Right kidney (tissue), 9 donors: ENCODE data around the gene CFAP210.

Source experiments
- DNase-seq: peaks from one replicate; pipeline ENCODE4 v3.0.0-alpha.2; 2016
- long read RNA-seq, 8 donors: transcript quantifications; one replicate each; lab custom pipeline, GENCODE V29; 2026

Gene CFAP210, protein sequence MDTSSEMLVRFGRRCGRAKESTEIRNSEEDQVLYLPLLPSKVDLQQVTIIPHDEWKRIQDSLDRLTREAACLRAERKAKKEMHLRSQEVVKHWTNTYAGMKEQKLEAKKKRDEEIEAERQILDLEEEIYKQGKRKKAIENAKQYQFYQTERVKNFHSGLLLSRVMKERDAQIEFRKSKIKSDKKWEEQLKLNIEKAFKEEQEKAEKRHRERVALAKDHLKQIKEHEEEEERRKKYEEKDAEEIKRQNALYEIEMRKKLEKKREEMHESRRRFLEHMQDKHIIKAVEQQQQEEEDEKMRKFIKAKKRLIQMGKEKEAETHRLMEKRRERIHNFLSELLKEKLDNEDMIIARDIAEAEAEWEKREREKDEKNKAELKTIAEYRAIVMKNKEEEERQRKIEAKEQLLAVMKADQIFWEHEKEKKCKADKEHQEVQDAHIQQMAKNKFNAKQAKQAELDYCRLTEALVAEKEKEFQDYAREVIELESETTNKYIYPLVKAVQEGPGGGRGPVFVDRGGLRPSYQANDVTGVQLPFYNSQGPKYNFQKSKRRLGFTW
- long read RNA-seq, donor 1 = 0 reads
- long read RNA-seq, donor 2 = 0 reads
- long read RNA-seq, donor 3, partial matches to known transcripts = 6 of 6 reads
- long read RNA-seq, donor 3, other reads (novel, unspliced or antisense) = 0 of 6 reads
- long read RNA-seq, donor 4 = 0 reads
- long read RNA-seq, donor 5 = 0 reads
- long read RNA-seq, donor 6, partial matches to known transcripts = 10 of 10 reads
- long read RNA-seq, donor 6, other reads (novel, unspliced or antisense) = 0 of 10 reads
- long read RNA-seq, donor 7 = 0 reads
- long read RNA-seq, donor 8 = 0 reads

DNA sequence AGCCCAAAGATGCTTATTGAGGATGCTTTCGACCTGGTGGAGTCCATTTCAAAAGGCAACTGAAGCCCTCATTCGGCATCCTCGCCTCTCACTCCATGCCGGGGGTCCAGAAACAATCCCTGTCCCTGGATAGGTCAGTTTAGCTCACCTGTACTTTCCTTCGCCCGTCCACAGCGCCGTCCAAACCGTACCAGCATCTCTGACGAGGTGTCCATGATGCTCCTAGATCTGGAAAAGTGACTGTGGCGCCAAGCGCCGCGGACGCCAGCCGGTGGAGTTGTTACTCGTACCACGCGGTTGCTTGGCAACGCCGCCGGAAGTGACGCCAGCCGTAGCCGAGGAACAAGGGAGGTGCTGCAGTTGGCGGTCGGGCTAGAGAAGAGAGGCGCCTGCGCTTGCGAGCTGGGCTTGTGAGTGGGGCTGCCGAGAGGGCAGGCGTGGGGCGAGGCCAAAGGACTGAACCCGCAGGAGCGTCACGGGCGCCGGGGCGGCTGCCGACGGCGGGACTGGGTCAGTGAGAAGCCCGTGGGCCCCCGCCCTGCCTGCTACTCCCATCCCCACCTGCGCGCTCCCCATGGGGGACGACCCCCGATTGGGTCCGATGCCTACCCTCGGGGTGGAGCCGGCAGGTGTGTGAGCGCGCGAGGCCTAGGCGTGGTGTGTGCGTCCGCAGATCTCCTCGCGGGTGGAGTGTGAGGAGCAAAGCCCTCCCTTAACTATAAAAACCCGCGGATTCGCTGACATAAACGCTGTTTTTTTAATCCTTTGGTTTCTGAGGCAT lies at the start of gene CFAP210, which contains the start of gene PHOSPHO2:
TSS of gene CFAP210 (minus strand) at position 293 of the 781 bp plus-strand sequence. CDS start at position 215, 78 bp downstream.
TSS of gene PHOSPHO2 (plus strand) at position 357 of the 781 bp plus-strand sequence. CDS start 6,503 bp downstream, outside the sequence.
- DNase-seq = peak; percentile 94

DNA sequence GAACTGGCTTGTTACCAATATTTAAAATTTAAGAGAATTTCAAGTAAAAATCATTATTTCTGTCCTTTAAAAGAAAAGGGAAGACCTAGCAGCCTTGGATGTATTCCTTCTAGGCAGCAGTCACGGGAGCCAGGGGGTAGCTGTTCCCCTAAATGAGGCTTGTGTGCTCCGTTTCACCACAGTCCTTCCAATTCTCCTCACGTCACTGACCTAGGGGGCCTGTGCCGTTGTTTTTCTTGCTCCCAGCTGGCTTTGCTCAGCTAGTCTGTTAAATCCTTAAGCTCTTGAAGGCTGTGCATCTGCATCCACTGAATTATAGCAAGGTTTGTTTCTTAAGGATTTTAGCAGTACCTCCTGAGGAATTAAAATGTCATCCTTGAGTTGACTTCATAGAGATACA lies 49.3 kb upstream of the CFAP210 start:
- no peak for DNase-seq

DNA sequence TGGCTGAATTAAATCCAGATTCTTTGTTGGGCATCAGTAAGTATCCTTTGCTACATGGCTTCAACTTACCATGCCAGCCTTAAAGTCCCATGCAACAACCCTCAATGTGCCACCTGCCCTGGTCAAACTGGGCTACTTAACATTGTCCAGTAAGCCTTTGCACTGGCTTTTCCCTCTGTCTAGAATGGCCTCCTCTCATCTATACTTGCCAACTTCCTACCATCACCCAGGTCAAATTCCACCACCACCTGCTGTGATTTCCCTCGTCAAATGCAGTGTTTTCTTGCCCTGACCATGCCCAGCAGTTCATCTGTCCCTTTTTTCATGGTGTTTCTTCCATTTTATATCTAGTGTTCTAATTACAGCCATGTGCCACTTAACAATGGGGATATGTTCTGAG lies 45.1 kb upstream of the CFAP210 start:
- DNase-seq = no peak

DNA sequence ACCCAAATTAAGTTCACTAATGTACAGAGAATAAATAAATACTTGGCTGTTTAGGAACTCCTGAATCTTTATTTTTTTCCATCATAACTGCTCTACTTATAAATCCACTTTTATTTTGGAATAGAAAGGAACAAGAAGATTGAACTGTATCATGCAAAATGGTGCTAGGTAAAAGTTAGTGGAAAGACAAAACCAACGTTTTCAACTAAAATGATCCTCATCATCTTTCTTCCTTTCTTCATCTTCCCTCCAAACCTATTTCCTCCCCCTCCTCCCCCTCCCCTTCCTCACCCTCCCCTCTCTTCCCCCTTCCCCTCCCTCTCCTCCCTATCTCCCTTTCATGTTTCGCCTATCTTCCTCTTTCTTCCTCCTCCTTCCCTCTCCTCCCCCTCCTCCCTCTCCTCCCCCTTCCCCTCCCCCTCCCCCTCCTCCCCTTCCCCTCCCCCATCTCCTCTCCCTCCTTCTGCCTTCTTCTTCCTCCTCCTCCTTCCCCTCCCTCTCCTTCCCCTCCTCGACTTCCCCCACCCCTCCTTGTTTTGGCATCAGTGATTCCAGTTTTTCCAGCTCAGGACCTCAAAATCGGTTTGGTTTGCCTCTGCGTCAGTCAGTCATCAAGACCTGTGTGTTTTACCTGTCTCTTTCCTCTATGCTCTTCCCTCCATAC lies 44.5 kb upstream of the CFAP210 start:
- DNase-seq = no peak

DNA sequence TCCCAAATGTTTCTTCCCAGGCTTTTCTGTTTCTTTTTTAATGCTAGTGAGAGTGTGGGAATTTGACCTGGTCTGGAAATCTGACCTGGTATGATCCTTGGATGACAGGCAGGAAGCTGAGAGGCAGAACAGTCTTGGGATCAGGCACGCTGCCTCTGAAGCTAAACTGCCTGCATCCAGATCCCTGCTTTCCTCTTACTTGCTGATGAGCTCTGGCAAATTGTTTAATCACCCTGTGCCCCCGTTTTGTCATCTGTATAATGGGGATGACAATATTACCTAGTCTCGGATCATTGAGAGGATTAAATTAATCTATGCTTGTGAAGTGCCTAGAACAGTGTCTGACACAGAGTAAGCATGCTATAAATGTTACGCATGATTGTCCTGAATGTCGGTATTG lies 42.7 kb upstream of the CFAP210 start:
- DNase-seq = no peak

DNA sequence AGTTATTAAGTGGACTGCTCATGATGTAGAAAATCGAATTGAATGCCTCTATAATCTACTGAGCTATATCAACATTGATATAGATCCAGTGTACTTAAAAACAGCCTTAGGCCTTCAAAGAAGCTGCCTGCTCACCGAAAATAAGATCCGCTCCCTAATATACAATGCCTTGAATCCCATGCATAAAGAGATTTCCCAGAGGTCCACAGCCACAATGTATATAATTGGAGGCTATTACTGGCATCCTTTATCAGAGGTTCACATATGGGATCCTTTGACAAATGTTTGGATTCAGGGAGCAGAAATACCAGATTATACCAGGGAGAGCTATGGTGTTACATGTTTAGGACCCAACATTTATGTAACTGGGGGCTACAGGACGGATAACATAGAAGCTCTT lies 41.4 kb upstream of the CFAP210 start:
- no peak for DNase-seq

DNA sequence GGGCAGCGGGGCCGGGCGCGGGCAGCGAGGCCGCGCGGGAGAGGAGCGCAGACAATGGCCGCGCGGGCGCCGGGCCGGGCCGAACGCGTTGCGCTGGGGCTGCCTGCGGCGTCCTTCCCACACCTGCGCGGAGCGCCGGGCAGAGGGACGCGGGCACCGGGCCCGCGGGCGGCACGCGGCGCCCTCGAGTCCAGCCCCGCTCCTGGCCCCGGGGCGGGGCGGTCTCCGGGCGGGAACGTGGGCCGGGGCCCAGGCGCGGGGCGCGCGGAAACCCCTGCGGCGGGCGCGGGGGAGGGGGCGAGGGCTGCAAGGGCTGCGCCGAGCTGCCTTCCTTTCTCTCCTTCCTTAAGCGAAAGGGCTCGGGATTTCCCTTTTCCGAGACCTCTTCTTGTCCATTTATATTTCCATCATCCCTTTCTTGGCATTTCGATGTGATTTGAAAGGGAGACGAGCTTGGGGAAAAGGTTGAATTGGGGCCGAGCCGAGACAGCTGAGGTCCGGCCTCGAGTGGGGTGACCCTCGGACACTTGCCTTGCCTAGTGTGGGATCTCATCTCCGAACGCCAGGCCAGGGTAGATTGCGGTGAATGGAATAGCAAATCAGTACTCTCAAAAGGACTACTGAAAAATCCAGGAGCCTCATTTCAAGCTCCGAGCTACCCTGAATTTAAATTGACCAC lies 40.1 kb upstream of the CFAP210 start:
- DNase-seq = peak; percentile 73

DNA sequence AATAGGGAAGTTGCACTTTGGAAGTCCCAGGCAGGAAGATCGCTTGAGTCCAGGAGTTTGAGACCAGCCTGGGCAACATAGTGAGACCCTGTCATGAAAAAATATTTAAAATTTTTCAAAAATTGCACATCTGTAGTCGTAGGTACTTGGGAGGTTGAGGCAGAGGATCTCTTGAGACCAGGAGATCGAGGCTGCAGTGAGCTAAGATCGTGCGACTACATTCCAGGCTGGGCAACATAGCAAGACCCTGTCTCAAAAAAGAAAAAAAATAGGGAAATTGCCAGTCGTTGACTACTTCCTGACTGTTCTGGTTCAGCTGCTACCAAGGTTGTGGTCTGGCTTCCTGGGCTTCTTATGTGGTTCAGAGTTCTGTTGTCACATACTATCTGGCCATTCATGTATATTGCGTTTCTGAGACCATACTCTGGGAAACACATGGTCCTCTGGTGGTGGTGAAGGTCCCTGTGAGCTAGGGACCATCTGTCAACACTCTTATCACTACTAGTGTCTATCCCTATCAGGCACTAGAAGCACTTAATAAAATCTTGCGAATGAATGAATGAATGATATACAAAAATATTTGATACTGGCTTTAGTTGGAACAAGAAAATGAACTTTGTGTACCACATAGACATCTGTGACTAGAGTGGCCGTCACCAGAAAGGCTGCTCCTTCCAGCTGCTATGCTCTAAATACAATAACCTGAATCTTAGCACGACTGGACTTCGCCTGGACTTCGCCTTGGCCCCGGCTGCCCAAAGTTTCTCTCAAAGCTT lies 38.6 kb upstream of the CFAP210 start:
- DNase-seq = no peak

DNA sequence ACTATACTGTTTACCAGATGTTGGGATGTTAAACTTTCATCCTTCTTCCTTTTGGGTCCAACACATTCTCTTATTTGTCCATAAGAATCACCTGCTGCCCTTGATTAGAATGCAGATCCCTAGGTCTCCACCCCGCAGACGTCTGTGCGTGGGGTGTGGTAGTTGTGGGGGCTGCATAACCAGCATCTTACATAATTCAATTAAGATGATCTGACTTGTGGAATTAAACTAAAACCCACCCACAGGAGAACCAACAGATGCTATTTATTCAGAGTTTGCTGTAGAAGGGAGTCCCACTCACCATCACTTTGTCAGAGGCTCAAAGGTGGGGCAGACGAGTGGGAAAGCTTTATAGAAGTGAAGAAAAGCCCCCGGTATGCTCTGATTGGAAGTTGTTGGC lies 37.9 kb upstream of the CFAP210 start:
- DNase-seq = no peak

DNA sequence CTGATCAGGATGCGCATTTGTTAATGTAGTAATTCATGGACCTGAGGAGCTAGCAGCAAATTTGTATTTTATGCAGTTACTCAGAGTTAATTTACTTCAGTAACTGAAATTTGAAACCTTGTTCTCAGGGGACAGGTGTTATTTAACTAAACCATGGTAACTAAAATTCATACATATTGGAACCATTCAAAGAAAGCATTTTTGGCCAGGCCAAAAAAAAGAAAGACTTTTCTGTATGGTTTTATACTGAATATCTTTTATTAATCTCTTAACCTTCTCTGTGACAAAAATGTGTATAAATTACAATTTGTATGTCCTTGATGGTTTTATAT lies 35.0 kb upstream of the CFAP210 start:
- DNase-seq = no peak

DNA sequence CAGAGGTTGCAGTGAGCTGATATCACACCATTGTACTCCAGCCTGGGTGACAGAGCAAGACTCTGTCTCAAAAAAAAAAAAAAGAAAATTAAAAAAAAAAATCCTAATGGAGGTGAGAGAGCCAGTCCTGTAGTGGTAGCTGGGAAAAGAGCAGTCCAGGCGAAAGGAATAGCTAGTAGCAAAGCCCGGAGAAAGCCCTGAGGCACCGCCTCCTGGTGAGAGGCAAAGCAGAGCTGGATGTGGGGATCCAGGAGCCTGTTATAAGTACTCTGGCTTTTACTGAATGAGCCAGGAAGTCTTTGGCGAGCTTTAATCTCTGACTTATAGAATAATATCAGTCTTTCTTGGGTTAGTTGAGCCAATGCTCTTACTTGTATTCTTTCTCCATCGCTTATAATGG lies 32.9 kb upstream of the CFAP210 start:
- no peak for DNase-seq

DNA sequence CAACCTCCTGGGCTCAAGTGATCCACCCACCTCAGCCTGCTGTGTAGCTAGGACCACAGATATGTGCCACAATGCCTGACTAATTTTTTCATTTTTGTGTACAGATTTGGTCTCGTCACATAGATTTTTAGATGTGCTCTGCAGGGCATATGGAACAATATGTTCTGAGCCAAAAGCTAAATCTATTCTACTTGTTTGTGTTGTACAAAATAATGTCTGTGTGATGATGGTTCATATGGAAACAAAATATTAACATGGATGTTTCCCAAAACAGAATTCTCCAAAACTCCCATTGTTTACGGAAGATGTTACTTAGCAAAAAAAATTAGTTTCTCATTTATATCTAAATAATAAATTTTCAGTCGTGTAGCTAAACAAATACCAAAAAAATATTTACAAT lies 26.8 kb upstream of the CFAP210 start:
- DNase-seq = no peak

DNA sequence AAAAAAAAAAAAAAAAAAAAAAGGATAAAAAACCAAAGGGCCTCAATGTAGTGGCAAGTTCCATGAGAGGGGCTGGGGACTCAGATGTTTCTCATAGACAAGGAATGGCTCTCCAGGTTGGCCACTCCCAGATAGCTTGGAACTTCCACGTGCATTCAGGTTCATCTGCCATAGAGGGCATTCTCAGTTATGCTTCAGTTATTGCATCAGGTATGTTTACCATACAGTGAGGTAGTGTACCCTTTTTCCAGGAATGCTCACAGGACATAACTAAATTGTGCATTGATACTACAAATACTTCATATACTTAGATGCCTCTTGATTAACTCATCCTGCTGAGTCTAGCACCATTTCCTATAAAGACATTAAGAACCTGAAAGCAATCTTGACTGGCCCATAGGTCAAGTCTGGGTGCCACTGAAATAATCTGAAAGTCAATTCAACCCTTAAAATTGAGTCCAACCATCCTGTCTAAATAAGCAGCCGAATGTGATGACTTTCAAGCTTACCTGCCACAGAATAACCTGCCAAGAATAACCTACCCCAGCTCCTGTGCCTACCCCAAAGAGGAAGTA lies 24.8 kb upstream of the CFAP210 start:
- no peak for DNase-seq

DNA sequence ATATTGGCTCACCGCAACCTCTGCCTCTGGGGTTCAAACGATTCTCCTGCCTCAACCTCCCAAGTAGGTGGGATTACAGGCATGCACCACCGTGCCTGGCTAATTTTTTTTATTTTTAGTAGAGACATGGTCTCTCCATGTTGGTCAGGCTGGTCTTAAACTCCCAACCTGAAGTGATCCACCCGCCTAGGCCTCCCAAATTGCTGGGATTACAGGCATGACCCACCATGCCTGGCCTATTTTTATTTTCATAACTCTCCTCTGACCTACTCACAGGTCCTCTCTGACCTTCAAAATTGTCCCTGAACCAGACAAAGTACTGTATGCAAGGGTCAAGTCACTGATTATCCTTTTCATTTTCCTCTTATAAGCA lies 23.5 kb upstream of the CFAP210 start:
- DNase-seq = no peak

DNA sequence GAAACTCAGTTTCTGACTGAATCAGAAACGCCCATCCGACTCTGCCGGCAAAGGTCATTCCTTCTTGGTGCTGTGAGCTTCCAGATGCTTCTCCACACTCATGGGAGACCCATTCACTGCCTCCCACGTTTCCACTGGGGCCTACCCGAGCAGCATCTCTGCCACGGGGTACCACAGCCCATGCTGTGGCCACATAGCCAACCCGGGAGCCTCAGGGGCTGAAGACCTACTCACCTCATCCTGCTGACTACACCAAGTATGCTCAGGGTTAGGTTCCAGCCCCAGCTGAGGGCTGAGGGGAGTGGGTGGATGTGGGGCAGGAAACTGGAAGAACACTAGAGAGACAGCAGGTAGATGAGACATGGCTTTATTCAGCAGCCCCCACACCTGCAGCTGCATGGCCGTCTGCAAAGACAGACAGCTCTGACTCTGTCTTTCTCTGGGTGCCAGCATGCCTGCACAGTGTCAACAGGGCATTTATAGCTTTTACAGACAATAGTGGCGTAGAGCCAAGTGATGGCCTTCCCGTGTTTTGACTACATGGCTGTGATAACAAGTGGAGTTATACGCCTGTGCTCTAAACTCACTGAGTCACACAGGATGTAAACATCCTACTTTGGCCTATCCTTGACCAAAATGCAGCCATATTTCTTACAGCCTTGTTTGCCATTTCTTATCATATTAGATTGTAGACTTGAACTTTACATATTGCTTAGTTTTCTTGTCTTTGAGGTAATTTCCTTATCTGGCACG lies 22.9 kb upstream of the CFAP210 start:
- no peak for DNase-seq

DNA sequence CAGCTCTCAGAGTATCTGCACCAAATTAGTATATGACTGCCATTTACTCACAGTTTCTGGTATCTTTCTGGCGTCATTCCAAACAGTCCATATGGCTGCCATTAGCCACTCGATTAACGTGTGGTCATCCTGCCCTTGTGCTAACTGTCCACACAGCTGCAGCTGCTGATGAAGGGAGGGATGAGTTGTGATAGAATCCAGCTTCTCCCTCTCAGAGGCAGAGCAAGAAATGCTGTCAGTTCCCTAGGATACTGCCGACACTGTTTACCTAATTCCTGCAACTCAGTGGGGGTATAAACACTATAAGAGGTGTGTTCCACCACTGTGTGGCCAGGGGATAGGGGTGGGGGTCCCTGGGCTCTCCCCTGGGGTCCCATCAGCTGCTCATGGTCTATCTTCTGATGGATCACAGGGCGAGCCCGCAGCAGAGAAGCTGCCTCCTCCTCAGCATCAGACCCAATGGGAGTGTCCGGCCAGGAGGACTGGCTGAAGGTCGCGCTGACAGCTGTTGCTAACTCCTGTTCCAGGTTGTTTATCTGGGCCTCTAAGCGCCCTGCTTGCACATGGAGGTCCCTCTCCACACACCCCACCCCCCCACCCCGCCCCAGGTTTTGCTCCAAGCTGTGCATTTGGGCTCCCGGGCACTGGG lies 22.2 kb upstream of the CFAP210 start:
- peak; percentile 33 for DNase-seq

DNA sequence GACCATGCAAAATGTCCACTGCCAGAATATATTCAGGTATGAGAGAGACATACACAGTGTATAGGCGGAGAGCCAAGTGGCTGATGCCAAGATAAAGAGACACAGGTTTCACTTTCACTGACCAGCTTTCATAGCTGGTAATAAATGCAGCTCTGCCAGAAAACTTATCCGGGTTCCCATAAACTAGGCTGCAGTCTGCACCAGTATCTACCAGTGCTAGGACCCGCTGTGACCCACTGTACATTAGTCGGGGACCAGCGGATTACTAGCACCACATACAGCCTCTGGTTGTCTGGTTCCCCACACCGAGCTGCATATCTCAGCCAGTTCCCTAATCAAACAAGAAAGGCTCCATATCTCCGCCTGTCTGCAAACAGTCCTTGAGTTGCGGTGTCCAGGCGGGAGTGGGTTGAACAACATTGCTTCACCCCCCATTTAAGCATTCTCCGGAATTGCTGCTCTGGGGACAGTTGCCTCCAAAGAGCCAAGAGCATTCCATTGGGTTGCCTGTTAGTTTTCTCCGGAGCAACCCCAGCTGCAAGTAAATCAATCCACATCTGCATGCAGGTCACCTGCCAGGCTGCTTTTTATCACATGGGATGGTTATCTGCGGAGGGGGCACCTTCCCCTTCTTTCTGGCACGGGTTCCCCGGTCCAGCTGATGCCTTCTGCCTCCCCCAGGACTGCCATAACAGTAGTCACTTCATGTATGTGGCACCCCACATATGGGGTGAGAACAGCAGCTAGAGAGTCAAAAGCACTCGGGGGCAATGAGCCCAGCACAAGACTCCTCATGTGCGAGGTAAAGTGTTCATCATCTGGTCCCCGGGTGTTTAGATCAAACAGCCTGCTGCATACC lies 21.4 kb upstream of the CFAP210 start:
- DNase-seq = no peak

DNA sequence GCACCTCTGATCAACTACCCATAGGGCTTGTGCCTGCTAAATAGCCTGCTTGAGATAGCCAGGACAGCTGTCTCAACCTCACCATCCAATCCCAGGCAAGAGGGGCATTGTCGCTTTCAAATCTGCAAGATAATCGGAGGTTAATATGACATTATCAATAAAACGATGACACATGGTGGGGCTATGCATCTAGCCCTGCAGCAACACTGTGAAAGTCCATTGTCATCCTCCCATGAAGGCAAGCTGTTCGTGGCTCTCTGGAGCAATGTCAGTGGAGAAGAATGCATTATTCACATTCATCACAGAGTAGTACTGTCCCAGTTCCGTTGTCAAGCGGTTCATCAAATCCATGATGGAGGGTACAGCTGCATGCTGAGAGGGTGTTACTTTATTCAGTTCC lies 20.5 kb upstream of the CFAP210 start:
- DNase-seq = no peak
